ENCODE results near the gene RAB44. TPM values are rescaled to one million over a fixed set of nuclear protein-coding genes. Genes with fewer than 3 reads are reported as not detected.
"Not testable (repeated sequence)": the region's sequence is repeated elsewhere in the genome, so short reads cannot be mapped to it uniquely, and the experiment has no call there.

The RAB44 gene
- polyA plus RNA-seq, 3 donors = 0.06 to 0.08 (median 0.06) TPM

GRCh38 chr6:36700831-36701230 lies 3.2 kb downstream of the RAB44 start:
- no peak for DNase-seq (ENCODE audit: extremely low read depth in 1 of 11, low read depth in 9 of 11, low spot score in 4 of 11)

- DNase-seq (ENCODE audit: extremely low read depth in 1 of 11, low read depth in 9 of 11, low spot score in 4 of 11) = no peak
Measured at GRCh38 chr6:36701401-36701991, 3.9 kb downstream of the RAB44 start.

DNA sequence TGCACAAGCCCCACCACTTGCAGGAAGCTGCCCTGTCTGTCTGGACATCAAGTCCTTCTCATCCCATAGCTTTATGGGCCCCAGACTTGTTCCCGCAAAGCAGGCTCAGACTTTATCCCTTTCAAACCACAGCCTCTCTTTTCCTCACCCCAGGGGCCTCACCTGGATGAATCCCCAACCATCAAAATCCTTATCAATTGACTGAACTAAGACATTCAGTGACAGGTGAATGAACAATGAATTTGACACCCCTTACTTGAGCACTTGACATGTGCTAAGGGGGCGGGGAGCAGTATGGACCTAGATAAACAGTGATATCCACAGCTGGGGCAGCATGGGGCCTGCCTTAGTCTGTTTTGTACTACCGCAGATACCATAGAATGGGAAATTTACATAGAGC lies 5.0 kb downstream of the RAB44 start:
- DNase-seq (ENCODE audit: extremely low read depth in 1 of 11, low read depth in 9 of 11, low spot score in 4 of 11) = no peak

- DNase-seq (ENCODE audit: extremely low read depth in 1 of 11, low read depth in 9 of 11, low spot score in 4 of 11) = no peak
Measured at GRCh38 chr6:36703081-36703606, 5.5 kb downstream of the RAB44 start.

GRCh38 chr6:36703982-36704381 lies 6.4 kb downstream of the RAB44 start:
- DNase-seq (ENCODE audit: extremely low read depth in 1 of 11, low read depth in 9 of 11, low spot score in 4 of 11) = no peak

- not testable (repeated sequence) for DNase-seq (ENCODE audit: extremely low read depth in 1 of 11, low read depth in 9 of 11, low spot score in 4 of 11)
Measured at GRCh38 chr6:36704961-36705577, 7.4 kb downstream of the RAB44 start.

DNA sequence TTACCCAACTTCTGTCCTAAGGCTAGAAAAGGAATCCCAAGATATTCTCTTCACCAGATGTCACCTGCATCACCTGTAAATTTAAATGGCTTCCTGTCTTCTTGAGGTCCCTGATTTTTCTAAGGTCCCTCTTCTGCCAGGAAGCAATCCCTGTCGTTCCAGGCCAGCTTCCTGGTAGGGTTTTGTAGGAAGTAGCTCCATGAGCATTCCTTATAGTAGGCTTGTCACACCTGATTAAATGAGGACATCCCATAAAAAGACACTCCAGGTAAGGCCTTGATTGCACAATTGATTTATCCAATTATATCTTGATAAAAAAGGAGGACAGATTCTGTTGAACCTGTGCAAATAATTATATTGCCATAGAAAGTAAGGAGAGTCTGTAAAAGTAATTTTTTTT lies 8.7 kb downstream of the RAB44 start:
- DNase-seq (ENCODE audit: extremely low read depth in 1 of 11, low read depth in 9 of 11, low spot score in 4 of 11) = no peak

DNA sequence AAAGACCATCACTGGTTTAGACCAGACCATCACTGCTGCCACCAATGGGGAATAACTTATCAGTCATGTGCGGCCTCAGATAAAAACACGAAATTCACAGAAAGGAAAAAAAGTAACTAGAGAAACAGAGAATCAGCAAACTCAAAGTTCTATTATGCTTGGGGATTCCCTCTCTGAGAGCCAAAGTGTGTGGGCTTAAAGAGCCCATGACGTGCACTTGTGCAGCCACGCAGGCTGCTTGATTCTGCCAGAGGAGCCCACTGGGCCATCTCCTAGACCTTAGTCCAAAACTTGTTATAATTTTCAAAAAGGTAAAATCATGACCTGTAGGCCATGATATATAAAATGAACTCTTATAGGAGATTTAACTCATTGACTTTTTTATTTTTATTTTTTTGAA lies 15.2 kb downstream of the RAB44 start:
- DNase-seq (ENCODE audit: extremely low read depth in 1 of 11, low read depth in 9 of 11, low spot score in 4 of 11) = no peak

GRCh38 chr6:36713846-36714245 lies 16.2 kb downstream of the RAB44 start:
- DNase-seq (ENCODE audit: extremely low read depth in 1 of 11, low read depth in 9 of 11, low spot score in 4 of 11) = no peak

GRCh38 chr6:36714511-36714910 lies 16.9 kb downstream of the RAB44 start:
- DNase-seq (ENCODE audit: extremely low read depth in 1 of 11, low read depth in 9 of 11, low spot score in 4 of 11) = no peak

DNA sequence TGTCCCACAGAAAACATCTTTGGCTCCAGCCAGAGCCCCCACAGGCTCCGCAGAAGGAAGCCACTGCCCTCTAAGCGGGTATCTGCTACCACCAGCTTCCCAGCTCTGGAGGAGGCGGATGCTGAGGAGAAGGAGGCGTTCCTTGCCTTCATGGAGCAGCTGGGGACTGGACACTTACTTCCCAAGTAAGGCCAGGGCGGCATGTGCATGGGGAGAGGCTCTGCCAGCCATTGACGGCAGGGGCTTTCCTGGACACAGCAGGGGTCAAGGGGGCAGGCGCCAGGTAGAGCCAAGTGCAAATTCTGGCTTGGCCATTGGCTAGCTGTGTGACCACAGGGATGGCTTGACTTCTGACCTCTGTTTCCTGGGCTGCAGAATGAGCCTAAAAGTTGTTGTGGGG lies 17.8 kb downstream of the RAB44 start:
- DNase-seq (ENCODE audit: extremely low read depth in 1 of 11, low read depth in 9 of 11, low spot score in 4 of 11) = no peak

DNA sequence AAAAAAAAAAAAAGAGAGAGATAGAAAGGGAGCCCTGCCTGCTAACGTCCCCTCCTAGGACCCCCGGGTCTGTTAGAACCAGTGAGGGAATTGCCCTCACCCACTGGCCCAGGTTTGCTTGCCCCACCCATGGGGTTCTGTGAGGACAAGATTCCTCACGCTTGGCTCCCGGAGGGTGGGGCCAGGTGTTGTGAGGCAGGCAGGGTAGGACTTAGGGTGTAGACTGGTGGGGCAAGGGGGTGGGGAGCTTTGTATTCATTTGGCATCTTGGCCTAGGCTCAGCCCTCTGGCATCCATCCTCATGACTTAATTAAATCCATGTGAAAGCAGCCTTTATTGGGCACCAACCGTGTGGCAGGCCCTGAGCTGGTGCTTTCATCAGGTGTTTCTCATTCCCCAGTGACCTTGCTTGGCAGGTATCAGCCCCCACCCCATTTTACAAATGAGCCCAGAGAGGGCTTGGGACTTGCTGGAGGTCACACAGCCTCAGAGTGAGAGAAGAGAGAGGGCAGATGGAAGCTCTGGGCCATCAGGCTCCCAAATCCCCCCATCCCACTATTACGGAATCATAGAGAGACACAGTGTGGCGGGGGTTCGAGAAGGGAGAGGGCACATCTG lies 19.0 kb downstream of the RAB44 start:
- no peak for DNase-seq (ENCODE audit: extremely low read depth in 1 of 11, low read depth in 9 of 11, low spot score in 4 of 11)

- no peak for DNase-seq (ENCODE audit: extremely low read depth in 1 of 11, low read depth in 9 of 11, low spot score in 4 of 11)
Measured at GRCh38 chr6:36717231-36717825, 19.7 kb downstream of the RAB44 start.

GRCh38 chr6:36717871-36718540 lies 20.4 kb downstream of the RAB44 start:
- DNase-seq (ENCODE audit: extremely low read depth in 1 of 11, low read depth in 9 of 11, low spot score in 4 of 11) = no peak

GRCh38 chr6:36718560-36718959 lies 20.9 kb downstream of the RAB44 start:
- DNase-seq (ENCODE audit: extremely low read depth in 1 of 11, low read depth in 9 of 11, low spot score in 4 of 11) = no peak

- DNase-seq (ENCODE audit: extremely low read depth in 1 of 11, low read depth in 9 of 11, low spot score in 4 of 11) = no peak
Measured at GRCh38 chr6:36719126-36719525, 21.5 kb downstream of the RAB44 start.

DNA sequence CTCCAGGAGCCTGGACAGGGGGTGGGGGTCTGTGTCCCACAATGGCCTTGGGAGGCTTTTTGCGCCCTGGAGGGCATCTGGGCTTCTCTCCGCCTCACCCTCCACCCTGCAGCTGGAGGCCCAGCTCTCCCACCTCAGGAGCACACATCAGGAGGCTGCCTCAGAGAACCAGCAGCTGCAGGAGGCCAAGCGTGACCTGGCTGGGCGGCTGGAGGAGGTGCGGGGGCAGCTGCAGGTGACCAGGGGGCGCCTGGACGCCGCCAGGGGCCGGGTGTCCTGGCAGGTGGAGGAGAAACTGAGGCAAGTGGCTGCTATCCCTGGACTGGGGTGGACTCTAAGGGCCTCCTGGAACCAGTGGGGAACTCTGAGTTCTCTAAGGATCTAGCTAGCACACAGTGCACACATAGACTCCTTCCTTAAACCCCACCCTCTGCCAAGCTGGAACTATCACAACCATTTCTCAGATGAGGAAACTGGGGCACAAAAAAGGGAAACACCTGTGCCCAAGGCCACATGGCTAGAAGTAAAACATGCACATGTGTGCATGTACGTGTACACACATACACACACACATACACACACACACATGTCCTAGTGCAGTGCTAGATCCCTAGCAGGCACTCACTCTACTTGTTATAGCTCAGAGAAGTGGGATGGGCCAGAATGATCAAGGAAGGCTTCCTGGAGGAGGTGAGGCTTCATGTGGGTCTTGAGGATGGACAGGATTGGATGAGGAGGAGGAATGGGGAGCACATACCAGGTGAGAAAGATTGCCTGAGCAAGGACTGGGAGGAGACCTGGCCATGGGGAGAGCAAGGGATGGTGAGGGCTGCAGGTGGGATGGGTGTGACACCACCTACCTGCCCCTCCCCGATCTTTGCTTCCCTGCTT lies 22.9 kb downstream of the RAB44 start:
- no peak for DNase-seq (ENCODE audit: extremely low read depth in 1 of 11, low read depth in 9 of 11, low spot score in 4 of 11)

DNA sequence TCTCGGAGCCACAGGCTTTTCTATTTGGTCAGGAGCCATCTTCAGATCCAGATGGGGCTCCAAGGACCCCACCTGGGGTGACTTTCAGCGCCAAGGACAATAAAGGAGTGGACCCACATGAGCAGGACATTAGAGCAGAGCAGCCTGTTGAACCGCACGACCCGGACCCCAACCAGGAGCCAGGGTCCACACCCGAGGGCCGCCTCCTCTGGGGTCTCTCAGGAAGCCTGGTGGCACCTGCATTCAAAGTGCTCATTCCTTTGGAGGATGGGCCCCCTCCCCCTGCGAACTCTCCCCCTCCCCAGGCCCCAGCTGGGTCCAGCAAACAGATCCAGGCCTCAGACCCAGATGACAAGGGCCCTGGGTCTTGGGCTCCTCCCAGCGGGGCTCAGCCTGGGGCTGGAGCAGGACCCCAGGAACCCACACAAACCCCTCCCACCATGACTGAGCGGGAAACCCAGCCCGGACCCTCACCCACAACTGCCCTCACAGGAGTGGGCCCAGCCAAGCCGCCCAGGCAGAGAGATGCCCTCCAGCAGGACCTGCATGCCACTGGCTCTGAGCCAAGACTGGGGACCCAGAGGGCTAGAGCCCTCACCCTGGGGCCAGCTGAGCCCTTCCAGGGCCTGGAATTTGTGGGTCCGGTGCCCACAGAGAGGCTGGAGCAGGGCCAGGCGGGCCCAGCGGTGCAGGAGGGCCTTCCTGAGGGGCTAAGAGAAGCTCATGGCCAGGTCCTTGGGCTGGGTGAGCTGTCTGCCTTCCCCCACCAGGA lies 23.9 kb downstream of the RAB44 start:
- DNase-seq (ENCODE audit: extremely low read depth in 1 of 11, low read depth in 9 of 11, low spot score in 4 of 11) = no peak

All from renal cortex interstitium (tissue), 11 donors.